Measurements from ENCODE around the gene FOXN3. TPM values are rescaled to one million over a fixed set of nuclear protein-coding genes. Genes with fewer than 3 reads are reported as not detected.

Gene FOXN3
- total RNA-seq, 1 experiment from 2014 or later = 125 TPM

DNA sequence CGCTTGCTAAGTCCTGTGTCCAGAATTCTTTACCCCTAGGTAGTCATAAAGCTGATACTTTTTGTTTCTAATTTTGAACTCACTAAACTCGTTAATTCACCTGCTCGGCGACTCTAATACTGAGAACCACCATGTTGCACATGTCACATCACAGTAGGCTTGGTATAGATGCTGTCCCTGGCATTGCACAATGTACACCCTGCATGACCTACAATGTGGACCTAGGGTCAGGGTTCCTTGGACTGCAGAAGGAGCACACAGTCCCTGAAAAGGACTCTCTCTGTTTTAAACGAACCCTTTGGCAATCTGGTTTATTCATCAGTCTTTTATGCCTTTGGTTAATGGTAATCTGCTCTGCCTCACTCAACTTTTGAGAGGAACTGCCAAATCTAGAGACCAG, 272.4 kb downstream of the FOXN3 start:
- Histone ChIP-seq H4K91ac (ENCODE audit: insufficient read length, low read depth, low read length) (no peak overlapping the region), H3K23me2 (ENCODE audit: insufficient read length, low read depth, low read length, poor library complexity, severe bottlenecking) (no peaks in the 10 kb centered on the region), H3K56ac (ENCODE audit: insufficient read length, low read depth, low read length) (no peak overlapping the region), H2BK15ac (ENCODE audit: low read depth, low read length) (no peak overlapping the region), H2BK120ac (ENCODE audit: low read depth, low read length, poor library complexity, severe bottlenecking) (no peak overlapping the region), H4K8ac (replicated peaks; ENCODE audit: insufficient read length, low read depth, low read length) (no peak overlapping the region), H3K18ac (ENCODE audit: insufficient read length, low read depth, low read length) (no peak overlapping the region), H3T11ph (ENCODE audit: low read length) (no peak overlapping the region), H2AFZ (ENCODE audit: low read length) (no peak overlapping the region), H2BK12ac (ENCODE audit: insufficient read length, low read depth, low read length) (no peak overlapping the region), H3K79me2 (ENCODE audit: insufficient read depth, low read length) (no peaks in the 10 kb centered on the region), H4K20me1 (ENCODE audit: control insufficient read depth, insufficient read depth, insufficient read length) (no peaks in the 10 kb centered on the region), H4K5ac (ENCODE audit: insufficient read length, low read depth, low read length) (no peak overlapping the region), H3K9ac (ENCODE audit: extremely low read depth, insufficient read length, low read length) (no peak overlapping the region), H3K14ac (ENCODE audit: insufficient read depth, low read length) (no peak overlapping the region), H3K27ac (ENCODE audit: insufficient read length, low read depth, low read length) (no peak overlapping the region), H3K4me2 (ENCODE audit: insufficient read depth, insufficient read length, low read length) (no peak overlapping the region), H3K9me3 (ENCODE audit: control insufficient read depth, low read depth, low read length) (no peaks in the 10 kb centered on the region), H3K23ac (ENCODE audit: insufficient read length, low read depth, low read length) (no peak overlapping the region), H2BK20ac (ENCODE audit: low read depth, low read length, poor library complexity, severe bottlenecking) (no peak overlapping the region), H2BK5ac (ENCODE audit: insufficient read length, low read length) (no peak overlapping the region), H3K27me3 (ENCODE audit: insufficient read depth, low read length) (no peaks in the 10 kb centered on the region), H3K4ac (ENCODE audit: low read depth, low read length) (no peak overlapping the region), H3K79me1 (ENCODE audit: insufficient read depth, low read depth, low read length, poor library complexity, severe bottlenecking) (no peaks in the 10 kb centered on the region), H3K4me1 (ENCODE audit: insufficient read depth, low read length) (peaks cover 4% of the 10 kb centered on the region; the same call in 1 of the 2 replicates), H2AK5ac (ENCODE audit: insufficient read length, low read length) (no peak overlapping the region)
- Mint-ChIP-seq H3K4me3 (no peak overlapping the region), H3K4me1 (peaks cover 10 to 19% of the 10 kb centered on the region in 2 experiments), H3K27me3 (ENCODE audit: low read depth) (peaks cover 9% of the 10 kb centered on the region), H3K36me3 (ENCODE audit: insufficient read depth in 1 of 3, low read depth in 3 of 3) (peaks cover 0 to 2% (median 0%) of the 10 kb centered on the region in 3 experiments; a peak in 1 of 7 replicates), H3K9me3 (no peaks in the 10 kb centered on the region), H3K27ac (no peak overlapping the region)
- no peak for DNase-seq
- TF ChIP-seq, protein P1, sequence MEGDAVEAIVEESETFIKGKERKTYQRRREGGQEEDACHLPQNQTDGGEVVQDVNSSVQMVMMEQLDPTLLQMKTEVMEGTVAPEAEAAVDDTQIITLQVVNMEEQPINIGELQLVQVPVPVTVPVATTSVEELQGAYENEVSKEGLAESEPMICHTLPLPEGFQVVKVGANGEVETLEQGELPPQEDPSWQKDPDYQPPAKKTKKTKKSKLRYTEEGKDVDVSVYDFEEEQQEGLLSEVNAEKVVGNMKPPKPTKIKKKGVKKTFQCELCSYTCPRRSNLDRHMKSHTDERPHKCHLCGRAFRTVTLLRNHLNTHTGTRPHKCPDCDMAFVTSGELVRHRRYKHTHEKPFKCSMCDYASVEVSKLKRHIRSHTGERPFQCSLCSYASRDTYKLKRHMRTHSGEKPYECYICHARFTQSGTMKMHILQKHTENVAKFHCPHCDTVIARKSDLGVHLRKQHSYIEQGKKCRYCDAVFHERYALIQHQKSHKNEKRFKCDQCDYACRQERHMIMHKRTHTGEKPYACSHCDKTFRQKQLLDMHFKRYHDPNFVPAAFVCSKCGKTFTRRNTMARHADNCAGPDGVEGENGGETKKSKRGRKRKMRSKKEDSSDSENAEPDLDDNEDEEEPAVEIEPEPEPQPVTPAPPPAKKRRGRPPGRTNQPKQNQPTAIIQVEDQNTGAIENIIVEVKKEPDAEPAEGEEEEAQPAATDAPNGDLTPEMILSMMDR (conservative IDR thresholded peaks at IDR 0.05) = no peak
- WGBS (ENCODE audit: extremely low coverage, insufficient read length, low lambda C conversion rate) = no CpG with 5 or more reads among the region's 5 CpGs
